Fibroblast of pulmonary artery (primary cell): Measurements from ENCODE around the gene FBXO46.
"Not testable (repeated sequence)": the region's sequence is repeated elsewhere in the genome, so short reads cannot be mapped to it uniquely, and the experiment has no call there.

ENCODE experiments used
- DNase-seq: peaks from one replicate; pipeline ENCODE4 v3.0.0-alpha.2; 2010; ENCODE audit warnings: low read depth
- H3K4me3 ChIP-seq: replicated peaks from 2 replicates; pipeline ENCODE4 v1.5.1; 2011; ENCODE audit warnings: low read depth, mild to moderate bottlenecking, control low read depth, low read length, moderate library complexity
- TF ChIP-seq, protein P1 (sequence below): IDR thresholded peaks from 2 replicates; pipeline ENCODE4 v1.5.1; 2011; ENCODE audit warnings: mild to moderate bottlenecking, control low read depth, low read length, inconsistent platforms; ENCODE audit errors: missing control alignments

Gene FBXO46

DNA sequence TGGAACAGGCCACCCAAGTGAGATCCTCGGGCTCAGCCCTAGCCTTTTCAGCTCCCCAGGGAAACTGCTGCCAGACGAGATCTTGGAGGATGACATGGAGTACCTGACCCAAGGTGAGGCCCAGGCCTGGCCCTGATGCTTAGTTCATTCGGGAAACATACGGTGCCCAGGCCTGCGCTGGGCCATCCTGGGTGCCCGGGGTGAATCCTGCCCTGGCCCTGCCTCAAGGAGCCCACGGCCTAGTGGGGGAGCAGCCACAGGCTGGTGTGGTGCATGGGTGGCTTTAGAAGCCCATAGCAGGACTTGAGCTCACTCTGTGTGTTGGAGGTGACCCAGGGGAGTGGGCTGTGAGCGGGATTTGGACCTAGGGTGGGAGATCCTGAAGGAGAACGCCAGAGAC is 28.2 kb upstream of the FBXO46 start:
- no peak for DNase-seq
- H3K4me3 ChIP-seq, result no peak overlapping the region
- TF ChIP-seq, protein P1, sequence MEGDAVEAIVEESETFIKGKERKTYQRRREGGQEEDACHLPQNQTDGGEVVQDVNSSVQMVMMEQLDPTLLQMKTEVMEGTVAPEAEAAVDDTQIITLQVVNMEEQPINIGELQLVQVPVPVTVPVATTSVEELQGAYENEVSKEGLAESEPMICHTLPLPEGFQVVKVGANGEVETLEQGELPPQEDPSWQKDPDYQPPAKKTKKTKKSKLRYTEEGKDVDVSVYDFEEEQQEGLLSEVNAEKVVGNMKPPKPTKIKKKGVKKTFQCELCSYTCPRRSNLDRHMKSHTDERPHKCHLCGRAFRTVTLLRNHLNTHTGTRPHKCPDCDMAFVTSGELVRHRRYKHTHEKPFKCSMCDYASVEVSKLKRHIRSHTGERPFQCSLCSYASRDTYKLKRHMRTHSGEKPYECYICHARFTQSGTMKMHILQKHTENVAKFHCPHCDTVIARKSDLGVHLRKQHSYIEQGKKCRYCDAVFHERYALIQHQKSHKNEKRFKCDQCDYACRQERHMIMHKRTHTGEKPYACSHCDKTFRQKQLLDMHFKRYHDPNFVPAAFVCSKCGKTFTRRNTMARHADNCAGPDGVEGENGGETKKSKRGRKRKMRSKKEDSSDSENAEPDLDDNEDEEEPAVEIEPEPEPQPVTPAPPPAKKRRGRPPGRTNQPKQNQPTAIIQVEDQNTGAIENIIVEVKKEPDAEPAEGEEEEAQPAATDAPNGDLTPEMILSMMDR, result no peak

DNA sequence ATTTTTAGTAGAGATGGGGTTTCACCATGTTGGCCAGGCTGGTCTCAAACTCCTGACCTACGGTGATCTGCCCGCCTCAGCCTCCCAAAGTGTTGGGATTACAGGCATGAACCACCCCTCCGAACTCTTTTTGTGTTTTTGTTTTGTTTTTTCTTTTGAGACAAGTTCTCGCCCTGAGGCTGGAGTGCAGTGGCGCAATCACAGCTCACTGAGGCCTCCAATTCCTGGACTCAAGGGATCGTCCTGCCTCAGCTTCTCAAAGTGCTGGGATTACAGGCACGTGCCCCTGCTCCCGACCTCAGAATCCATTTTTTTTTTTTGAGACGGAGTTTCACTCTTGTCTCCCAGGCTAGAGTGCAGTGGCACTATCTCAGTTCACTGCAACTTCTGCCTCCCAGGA is 27.0 kb upstream of the FBXO46 start:
- TF ChIP-seq, protein P1, result no peak
- H3K4me3 ChIP-seq, result no peak overlapping the region
- no peak for DNase-seq

DNA sequence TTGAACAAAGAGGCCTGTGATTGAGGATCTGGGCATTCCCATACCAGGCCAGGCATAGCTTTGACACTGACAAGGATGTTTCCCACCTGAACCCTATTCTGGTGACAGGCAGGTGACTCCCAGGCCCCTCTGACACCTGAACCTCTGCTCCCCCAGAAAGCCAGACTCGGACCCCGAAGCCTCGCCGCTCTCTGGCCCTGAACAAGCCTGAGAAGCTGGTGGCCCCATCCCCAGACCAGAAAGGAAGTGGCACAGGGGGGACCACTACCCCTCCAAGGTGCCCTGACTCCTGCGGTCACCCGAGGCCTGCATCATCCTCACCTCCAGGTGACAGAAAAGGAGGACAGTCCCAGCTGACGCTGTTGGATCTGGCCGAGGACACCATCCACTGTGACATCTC is 23.6 kb upstream of the FBXO46 start:
- DNase-seq, result no peak
- H3K4me3 ChIP-seq, result no peak overlapping the region
- TF ChIP-seq, protein P1, result no peak

DNA sequence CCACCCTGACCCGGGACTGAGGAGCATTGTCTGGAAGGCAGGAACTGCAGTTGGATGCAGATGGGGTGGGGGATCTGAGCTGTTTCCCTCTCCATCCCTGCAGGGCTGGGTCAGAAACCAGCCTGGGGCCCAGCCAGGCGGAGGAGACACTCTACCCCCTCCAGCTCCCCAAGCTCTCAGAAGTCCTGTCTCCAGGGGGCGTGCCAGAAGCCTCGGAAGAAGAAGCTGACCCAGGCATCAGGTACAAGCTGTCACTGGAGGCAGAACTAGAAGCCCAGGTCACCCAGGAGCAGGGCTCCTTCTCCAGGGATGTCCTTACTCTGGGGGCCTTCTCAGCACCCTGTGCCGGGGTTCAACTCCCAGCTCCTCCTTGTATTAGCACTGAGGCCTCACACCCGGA is 22.9 kb upstream of the FBXO46 start:
- DNase-seq, result no peak
- TF ChIP-seq, protein P1, result no peak
- no peak overlapping the region for H3K4me3 ChIP-seq

DNA sequence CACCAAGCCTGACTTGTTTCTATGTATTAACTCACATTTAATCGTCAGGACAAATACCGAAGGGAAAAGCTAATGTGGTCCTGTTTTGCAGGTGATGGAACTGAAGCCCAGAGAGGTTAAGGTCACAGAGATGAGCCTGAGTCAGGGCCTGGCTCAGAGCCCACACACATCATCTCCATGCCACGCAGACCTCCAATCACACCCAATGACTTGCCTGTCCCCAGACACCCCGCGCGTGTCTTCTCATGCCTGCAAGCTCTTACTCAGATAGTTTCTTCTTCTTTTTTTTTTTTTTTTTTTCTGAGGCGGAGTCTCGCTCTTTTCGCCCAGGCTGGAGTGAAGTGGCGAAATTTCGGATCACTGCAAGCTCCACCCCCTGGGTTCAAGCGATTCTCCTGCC is 21.9 kb upstream of the FBXO46 start:
- TF ChIP-seq, protein P1, result no peak
- no peak overlapping the region for H3K4me3 ChIP-seq
- no peak for DNase-seq

DNA sequence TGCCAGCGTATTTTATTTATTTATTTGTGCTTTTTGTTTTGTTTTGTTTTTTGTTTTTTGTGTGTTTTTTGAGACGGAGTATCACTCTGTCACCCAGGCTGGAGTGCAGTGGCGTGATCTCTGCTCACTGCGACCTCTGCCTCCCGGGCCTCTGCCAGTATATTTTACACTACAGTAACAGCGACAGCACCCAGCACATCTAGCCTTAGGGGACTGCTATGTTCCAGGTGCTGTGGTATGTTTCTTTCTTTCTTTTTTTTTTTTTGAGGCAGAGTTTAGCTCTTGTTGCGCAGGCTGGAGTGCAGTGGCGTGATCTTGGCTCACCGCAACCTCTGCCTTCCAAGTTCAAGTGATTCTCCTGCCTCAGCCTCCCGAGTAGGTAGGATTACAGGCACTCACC is 20.8 kb upstream of the FBXO46 start:
- DNase-seq, H3K4me3 ChIP-seq: not testable (repeated sequence)

DNA sequence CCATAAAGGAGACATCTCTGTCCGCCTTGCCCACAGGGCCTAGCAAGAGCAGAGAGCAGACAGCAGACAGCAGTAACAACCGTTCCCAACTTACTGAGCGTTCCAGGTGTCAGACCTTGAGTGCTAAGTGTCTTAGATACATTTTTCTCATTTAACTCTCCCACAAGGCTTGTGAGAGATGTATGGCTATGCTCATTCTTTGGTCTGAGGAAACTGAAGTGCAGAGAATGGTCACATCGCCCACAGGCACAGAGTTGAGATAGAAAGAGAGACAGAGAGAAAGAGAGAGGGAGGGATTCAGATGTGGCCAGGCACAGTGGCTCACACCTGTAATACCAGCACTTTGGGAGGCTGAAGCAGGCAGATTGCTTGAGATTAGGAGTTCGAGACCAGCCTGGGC is 16.8 kb upstream of the FBXO46 start:
- DNase-seq, result no peak
- TF ChIP-seq, protein P1, result no peak
- H3K4me3 ChIP-seq, result no peak overlapping the region

DNA sequence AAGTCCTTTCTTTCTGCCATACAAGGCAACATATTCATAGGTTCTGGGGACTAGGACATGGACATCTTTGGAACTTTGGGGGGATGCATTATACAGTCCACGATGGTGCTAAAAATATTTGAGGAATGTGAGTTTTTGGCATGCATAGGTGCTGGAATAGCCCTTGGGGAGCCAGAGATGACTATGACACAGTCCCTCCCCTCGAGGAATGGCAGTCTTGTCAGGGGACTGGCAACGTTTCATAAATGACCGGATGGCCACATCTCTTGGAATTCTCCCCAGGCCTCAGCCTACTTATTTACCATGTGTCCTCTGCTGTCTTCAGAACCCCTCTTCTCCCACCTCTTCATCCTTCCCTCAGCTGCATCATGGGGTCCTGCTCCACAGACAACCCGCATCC is 16.2 kb upstream of the FBXO46 start:
- no peak for DNase-seq
- TF ChIP-seq, protein P1, result no peak
- no peak overlapping the region for H3K4me3 ChIP-seq
